Epithelial cell of proximal tubule (primary cell): ENCODE data around the gene PEAK1. TPM values are rescaled to one million over a fixed set of nuclear protein-coding genes. Genes with fewer than 3 reads are reported as not detected.

Source experiments
- DNase-seq: peaks from one replicate; pipeline ENCODE4 v3.0.0-alpha.2; 2011; ENCODE audit warnings: low read depth
- H3K4me3 ChIP-seq: 2 replicates; pipeline ENCODE4 v1.5.1; 2011; ENCODE audit warnings: low read depth, mild to moderate bottlenecking, low read length
- CTCF ChIP-seq: conservative IDR thresholded peaks from 2 replicates; pipeline ENCODE4 v1.5.1; 2012; ENCODE audit warnings: low read depth, mild to moderate bottlenecking, low read length
- total RNA-seq: library from RNA; depleted of rRNA; stranded (reverse); fragments of >200 nt; gene quantifications from 2 replicates; pipeline ENCODE4 v1.2.3, GENCODE V29; 2015

PEAK1 gene
- total RNA-seq, 1 donor from 2014 or later: 8.1 TPM

GRCh38 chr15:77391372-77391951 lies 28.4 kb downstream of the PEAK1 start:
- no peak for DNase-seq

GRCh38 chr15:77387365-77388105 lies 32.4 kb downstream of the PEAK1 start:
- no peak overlapping the region for H3K4me3 ChIP-seq
- no peak for DNase-seq
- TF ChIP-seq CTCF: no peak

More at GRCh38 chr15:77391372-77391951, 28.4 kb downstream of the PEAK1 start:
- no peak overlapping the region for H3K4me3 ChIP-seq
- no peak for TF ChIP-seq CTCF

GRCh38 chr15:77386626-77387025 lies 33.3 kb downstream of the PEAK1 start:
- TF ChIP-seq CTCF: no peak
- DNase-seq: no peak
- no peak overlapping the region for H3K4me3 ChIP-seq

- no peak for DNase-seq
- H3K4me3 ChIP-seq: no peak overlapping the region
- no peak for TF ChIP-seq CTCF
Measured at GRCh38 chr15:77384589-77385359, 35.1 kb downstream of the PEAK1 start.

GRCh38 chr15:77384086-77384485 lies 35.8 kb downstream of the PEAK1 start:
- DNase-seq: no peak
- no peak overlapping the region for H3K4me3 ChIP-seq
- no peak for TF ChIP-seq CTCF

GRCh38 chr15:77380033-77380432 lies 39.9 kb downstream of the PEAK1 start:
- no peak overlapping the region for H3K4me3 ChIP-seq
- DNase-seq: no peak
- no peak for TF ChIP-seq CTCF
